ENCODE measurements around the gene PARVB. TPM values are rescaled to one million over a fixed set of nuclear protein-coding genes. Genes with fewer than 3 reads are reported as not detected.
A peak's percentile ranks its signal among the peaks of the same experiment; 100 is the strongest.

The PARVB gene
- total RNA-seq, 5 donors from 2014 or later (not counting 1 experiment from before 2014, with no cell fraction given) = 5.9 to 13.8 (median 8.2) TPM

GRCh38 chr22:44033694-44034093 is 9.6 kb downstream of the PARVB start:
- H3K4me3 ChIP-seq (ENCODE audit: control insufficient read depth in 1 of 2, extremely low read depth in 1 of 2, low read length in 1 of 2) = no peak overlapping the region
- H3K36me3 ChIP-seq (ENCODE audit: control insufficient read depth in 2 of 2, extremely low read depth in 1 of 2, insufficient read depth in 1 of 2, low read length in 1 of 2) = no peaks in the 10 kb centered on the region
- H3K27me3 ChIP-seq (replicated peaks in 1 of 2; ENCODE audit: control insufficient read depth in 2 of 2, extremely low read depth in 1 of 2, insufficient read depth in 2 of 2, low read length in 1 of 2) = no peaks in the 10 kb centered on the region
- ATAC-seq (replicated peaks in 1 of 4) (no peak), DNase-seq (no peak)
- no peak overlapping the region for H3K4me3 Mint-ChIP-seq
- 97% methylated on average over 4 of the region's 8 CpGs for WGBS (ENCODE audit: insufficient coverage)
- no peaks in the 10 kb centered on the region for H3K36me3 Mint-ChIP-seq
- peaks cover 4 to 8% of the 10 kb centered on the region in 2 donors for H3K27me3 Mint-ChIP-seq
- no peak overlapping the region for H3K27ac ChIP-seq (ENCODE audit: low read length)
- H3K9me3 Mint-ChIP-seq = no peaks in the 10 kb centered on the region
- no peaks in the 10 kb centered on the region for H3K9me3 ChIP-seq
- peaks cover 14 to 18% (median 14%) of the 10 kb centered on the region in 3 donors for H3K4me1 Mint-ChIP-seq
- ChIA-PET POLR2A (no interaction called here), CTCF (no interaction called here)
- H3K4me1 ChIP-seq (ENCODE audit: control insufficient read depth in 1 of 2, extremely low read depth in 1 of 2, insufficient read depth in 2 of 2, low read length in 2 of 2) = peaks cover 14 to 18% of the 10 kb centered on the region in 2 experiments
- H3K27ac Mint-ChIP-seq = no peak overlapping the region

GRCh38 chr22:44037519-44038375 is 13.6 kb downstream of the PARVB start:
- Mint-ChIP-seq H3K27ac (no peak overlapping the region), H3K27me3 (peaks cover 4 to 13% of the 10 kb centered on the region in 2 donors), H3K4me3 (no peak overlapping the region), H3K4me1 (peaks cover 5 to 14% (median 10%) of the 10 kb centered on the region in 3 donors), H3K9me3 (no peaks in the 10 kb centered on the region), H3K36me3 (no peaks in the 10 kb centered on the region)
- DNase-seq (no peak), ATAC-seq (replicated peaks in 1 of 4) (no peak)
- no peaks in the 10 kb centered on the region for H3K9me3 ChIP-seq
- CTCF ChIA-PET = no interaction called here
- POLR2A ChIA-PET = no interaction called here
- H3K4me3 ChIP-seq (ENCODE audit: control insufficient read depth in 1 of 2, extremely low read depth in 1 of 2, low read length in 1 of 2) = no peak overlapping the region
- 96% methylated on average over 8 of the region's 9 CpGs for WGBS (ENCODE audit: insufficient coverage)
- no peak overlapping the region for H3K27ac ChIP-seq (ENCODE audit: low read length)
- no peaks in the 10 kb centered on the region for H3K36me3 ChIP-seq (ENCODE audit: control insufficient read depth in 2 of 2, extremely low read depth in 1 of 2, insufficient read depth in 1 of 2, low read length in 1 of 2)
- peaks cover 4% of the 10 kb centered on the region in 2 experiments for H3K4me1 ChIP-seq (ENCODE audit: control insufficient read depth in 1 of 2, extremely low read depth in 1 of 2, insufficient read depth in 2 of 2, low read length in 2 of 2)
- H3K27me3 ChIP-seq (replicated peaks in 1 of 2; ENCODE audit: control insufficient read depth in 2 of 2, extremely low read depth in 1 of 2, insufficient read depth in 2 of 2, low read length in 1 of 2) = no peaks in the 10 kb centered on the region

GRCh38 chr22:44039566-44040171 is 15.6 kb downstream of the PARVB start:
- no peaks in the 10 kb centered on the region for H3K27me3 ChIP-seq (replicated peaks in 1 of 2; ENCODE audit: control insufficient read depth in 2 of 2, extremely low read depth in 1 of 2, insufficient read depth in 2 of 2, low read length in 1 of 2)
- CTCF ChIA-PET = interaction anchor here in 1 of 2 donors (0.7 kb wide), 1 partner anchor 85 kb away, joined by 3 read pairs; no protein-coding TSS in a partner anchor
- Mint-ChIP-seq H3K4me1 (peaks cover 9 to 18% (median 13%) of the 10 kb centered on the region in 3 donors), H3K27ac (no peak overlapping the region), H3K4me3 (no peak overlapping the region), H3K9me3 (no peaks in the 10 kb centered on the region), H3K36me3 (no peaks in the 10 kb centered on the region), H3K27me3 (peaks cover 4 to 13% of the 10 kb centered on the region in 2 donors)
- no peak overlapping the region for H3K27ac ChIP-seq (ENCODE audit: low read length)
- H3K9me3 ChIP-seq = no peaks in the 10 kb centered on the region
- WGBS (ENCODE audit: insufficient coverage) = 44% methylated on average over 4 of the region's 8 CpGs
- POLR2A ChIA-PET = no interaction called here
- ATAC-seq (replicated peaks in 1 of 4) = no peak
- no peaks in the 10 kb centered on the region for H3K36me3 ChIP-seq (ENCODE audit: control insufficient read depth in 2 of 2, extremely low read depth in 1 of 2, insufficient read depth in 1 of 2, low read length in 1 of 2)
- no peak overlapping the region for H3K4me3 ChIP-seq (ENCODE audit: control insufficient read depth in 1 of 2, extremely low read depth in 1 of 2, low read length in 1 of 2)
- no peak for DNase-seq
- peaks cover 4 to 6% of the 10 kb centered on the region in 2 experiments for H3K4me1 ChIP-seq (ENCODE audit: control insufficient read depth in 1 of 2, extremely low read depth in 1 of 2, insufficient read depth in 2 of 2, low read length in 2 of 2)

GRCh38 chr22:44042249-44043218 is 18.4 kb downstream of the PARVB start:
- Mint-ChIP-seq H3K9me3 (no peaks in the 10 kb centered on the region), H3K27ac (no peak overlapping the region), H3K27me3 (peaks cover 4 to 13% of the 10 kb centered on the region in 2 donors), H3K4me1 (peaks cover 9 to 18% (median 13%) of the 10 kb centered on the region in 3 donors), H3K4me3 (no peak overlapping the region), H3K36me3 (no peaks in the 10 kb centered on the region)
- no peak for DNase-seq
- no peaks in the 10 kb centered on the region for H3K27me3 ChIP-seq (replicated peaks in 1 of 2; ENCODE audit: control insufficient read depth in 2 of 2, extremely low read depth in 1 of 2, insufficient read depth in 2 of 2, low read length in 1 of 2)
- no peaks in the 10 kb centered on the region for H3K9me3 ChIP-seq
- H3K4me3 ChIP-seq (ENCODE audit: control insufficient read depth in 1 of 2, extremely low read depth in 1 of 2, low read length in 1 of 2) = no peak overlapping the region
- H3K36me3 ChIP-seq (ENCODE audit: control insufficient read depth in 2 of 2, extremely low read depth in 1 of 2, insufficient read depth in 1 of 2, low read length in 1 of 2) = no peaks in the 10 kb centered on the region
- H3K4me1 ChIP-seq (ENCODE audit: control insufficient read depth in 1 of 2, extremely low read depth in 1 of 2, insufficient read depth in 2 of 2, low read length in 2 of 2) = peaks cover 4 to 6% of the 10 kb centered on the region in 2 experiments
- H3K27ac ChIP-seq (ENCODE audit: low read length) = no peak overlapping the region
- ChIA-PET POLR2A (no interaction called here), CTCF (interaction anchor here in 1 of 2 donors (0.8 kb wide), 1 partner anchor 92 kb away, joined by 4 read pairs; no protein-coding TSS in a partner anchor)
- ATAC-seq (replicated peaks in 1 of 4) = peak in 1 of 4 experiments; percentile 60
- WGBS (ENCODE audit: insufficient coverage) = 67% methylated on average over 12 of the region's 20 CpGs

GRCh38 chr22:44045145-44045544 is 21.0 kb downstream of the PARVB start:
- H3K4me3 Mint-ChIP-seq = no peak overlapping the region
- ChIA-PET CTCF (no interaction called here), POLR2A (no interaction called here)
- H3K9me3 ChIP-seq = no peaks in the 10 kb centered on the region
- no peaks in the 10 kb centered on the region for H3K27me3 ChIP-seq (replicated peaks in 1 of 2; ENCODE audit: control insufficient read depth in 2 of 2, extremely low read depth in 1 of 2, insufficient read depth in 2 of 2, low read length in 1 of 2)
- H3K36me3 ChIP-seq (ENCODE audit: control insufficient read depth in 2 of 2, extremely low read depth in 1 of 2, insufficient read depth in 1 of 2, low read length in 1 of 2) = no peaks in the 10 kb centered on the region
- H3K4me1 Mint-ChIP-seq = peaks cover 17 to 23% (median 19%) of the 10 kb centered on the region in 3 donors
- H3K27ac Mint-ChIP-seq = no peak overlapping the region
- no peak for DNase-seq
- peaks cover 0 to 2% of the 10 kb centered on the region in 2 donors for H3K27me3 Mint-ChIP-seq
- no peaks in the 10 kb centered on the region for H3K9me3 Mint-ChIP-seq
- no CpG with 5 or more reads among the region's 1 CpG for WGBS (ENCODE audit: insufficient coverage)
- no peak for ATAC-seq (replicated peaks in 1 of 4)
- no peak overlapping the region for H3K4me3 ChIP-seq (ENCODE audit: control insufficient read depth in 1 of 2, extremely low read depth in 1 of 2, low read length in 1 of 2)
- no peak overlapping the region for H3K27ac ChIP-seq (ENCODE audit: low read length)
- H3K36me3 Mint-ChIP-seq = no peaks in the 10 kb centered on the region
- H3K4me1 ChIP-seq (ENCODE audit: control insufficient read depth in 1 of 2, extremely low read depth in 1 of 2, insufficient read depth in 2 of 2, low read length in 2 of 2) = peaks cover 5% of the 10 kb centered on the region in 2 experiments

Measured in T-cell (primary cell).